Measurements from ENCODE around the gene KTN1. TPM values are rescaled to one million over a fixed set of nuclear protein-coding genes. Genes with fewer than 3 reads are reported as not detected.

The KTN1 gene
- total RNA-seq, 1 donor from 2014 or later = 138 TPM

DNA sequence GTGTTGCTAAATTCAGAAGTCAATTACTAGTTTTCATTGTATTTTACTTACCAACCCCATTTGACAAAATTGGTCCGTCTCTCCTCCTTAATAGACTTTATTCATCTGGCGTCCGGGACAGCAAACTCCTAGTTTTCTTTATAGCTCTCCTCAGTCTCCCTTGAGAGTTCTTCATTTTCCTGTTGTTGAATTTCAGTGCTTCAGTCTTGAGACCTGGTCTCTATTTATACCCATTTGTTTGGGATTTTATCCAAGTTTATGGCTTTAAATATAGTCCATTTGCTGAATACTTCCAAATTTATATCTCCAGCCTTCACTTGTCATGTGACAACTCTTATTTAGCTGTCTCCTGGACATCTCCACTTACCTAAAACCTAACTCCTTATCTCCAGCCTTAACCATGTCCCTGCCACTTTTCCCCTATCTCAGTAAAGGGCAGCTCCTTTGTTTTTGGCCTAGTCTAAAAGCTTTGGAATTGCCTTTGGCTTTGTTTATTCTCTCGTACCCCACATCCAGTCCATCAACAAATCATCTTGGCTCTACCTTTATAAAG lies 23.5 kb downstream of the KTN1 start:
- Mint-ChIP-seq H3K27me3 (ENCODE audit: unreplicated experiment) (no peaks in the 10 kb centered on the region), H3K9me3 (ENCODE audit: unreplicated experiment) (peaks cover 7% of the 10 kb centered on the region), H3K4me3 (ENCODE audit: unreplicated experiment) (no peak overlapping the region), H3K36me3 (ENCODE audit: unreplicated experiment) (peaks cover 12% of the 10 kb centered on the region), H3K27ac (ENCODE audit: unreplicated experiment) (no peak overlapping the region), H3K4me1 (ENCODE audit: unreplicated experiment) (peaks cover 36% of the 10 kb centered on the region)
- TF ChIP-seq, protein P1, sequence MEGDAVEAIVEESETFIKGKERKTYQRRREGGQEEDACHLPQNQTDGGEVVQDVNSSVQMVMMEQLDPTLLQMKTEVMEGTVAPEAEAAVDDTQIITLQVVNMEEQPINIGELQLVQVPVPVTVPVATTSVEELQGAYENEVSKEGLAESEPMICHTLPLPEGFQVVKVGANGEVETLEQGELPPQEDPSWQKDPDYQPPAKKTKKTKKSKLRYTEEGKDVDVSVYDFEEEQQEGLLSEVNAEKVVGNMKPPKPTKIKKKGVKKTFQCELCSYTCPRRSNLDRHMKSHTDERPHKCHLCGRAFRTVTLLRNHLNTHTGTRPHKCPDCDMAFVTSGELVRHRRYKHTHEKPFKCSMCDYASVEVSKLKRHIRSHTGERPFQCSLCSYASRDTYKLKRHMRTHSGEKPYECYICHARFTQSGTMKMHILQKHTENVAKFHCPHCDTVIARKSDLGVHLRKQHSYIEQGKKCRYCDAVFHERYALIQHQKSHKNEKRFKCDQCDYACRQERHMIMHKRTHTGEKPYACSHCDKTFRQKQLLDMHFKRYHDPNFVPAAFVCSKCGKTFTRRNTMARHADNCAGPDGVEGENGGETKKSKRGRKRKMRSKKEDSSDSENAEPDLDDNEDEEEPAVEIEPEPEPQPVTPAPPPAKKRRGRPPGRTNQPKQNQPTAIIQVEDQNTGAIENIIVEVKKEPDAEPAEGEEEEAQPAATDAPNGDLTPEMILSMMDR (IDR thresholded peaks at IDR 0.05) = no peak
- no peak for DNase-seq (ENCODE audit: extremely low spot score, unreplicated experiment)

DNA sequence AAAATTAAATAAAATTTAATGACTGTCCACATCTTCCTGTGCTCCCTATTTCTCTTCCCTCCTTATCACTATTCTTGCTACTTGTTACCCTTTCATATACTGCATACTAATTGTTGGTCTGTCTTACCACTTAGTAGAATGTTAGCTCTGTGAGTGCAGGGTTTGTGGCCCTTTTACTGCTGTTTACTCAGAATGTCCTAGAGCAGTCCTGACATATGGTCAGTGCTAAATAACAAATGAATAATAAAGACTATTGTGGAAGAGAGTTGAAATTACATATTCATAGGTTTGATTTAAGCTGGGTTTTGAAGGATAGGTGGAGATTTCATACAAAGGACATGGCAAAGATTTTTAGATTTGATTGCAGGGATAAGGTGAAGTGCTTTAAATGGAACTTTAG lies 24.5 kb downstream of the KTN1 start:
- no peaks in the 10 kb centered on the region for H3K27me3 Mint-ChIP-seq (ENCODE audit: unreplicated experiment)
- H3K27ac Mint-ChIP-seq (ENCODE audit: unreplicated experiment) = no peak overlapping the region
- no peak for DNase-seq (ENCODE audit: extremely low spot score, unreplicated experiment)
- TF ChIP-seq, protein P1 (IDR thresholded peaks at IDR 0.05) = no peak
- peaks cover 5% of the 10 kb centered on the region for H3K36me3 Mint-ChIP-seq (ENCODE audit: unreplicated experiment)
- no peaks in the 10 kb centered on the region for H3K9me3 Mint-ChIP-seq (ENCODE audit: unreplicated experiment)
- H3K4me3 Mint-ChIP-seq (ENCODE audit: unreplicated experiment) = no peak overlapping the region
- H3K4me1 Mint-ChIP-seq (ENCODE audit: unreplicated experiment) = peaks cover 35% of the 10 kb centered on the region

DNA sequence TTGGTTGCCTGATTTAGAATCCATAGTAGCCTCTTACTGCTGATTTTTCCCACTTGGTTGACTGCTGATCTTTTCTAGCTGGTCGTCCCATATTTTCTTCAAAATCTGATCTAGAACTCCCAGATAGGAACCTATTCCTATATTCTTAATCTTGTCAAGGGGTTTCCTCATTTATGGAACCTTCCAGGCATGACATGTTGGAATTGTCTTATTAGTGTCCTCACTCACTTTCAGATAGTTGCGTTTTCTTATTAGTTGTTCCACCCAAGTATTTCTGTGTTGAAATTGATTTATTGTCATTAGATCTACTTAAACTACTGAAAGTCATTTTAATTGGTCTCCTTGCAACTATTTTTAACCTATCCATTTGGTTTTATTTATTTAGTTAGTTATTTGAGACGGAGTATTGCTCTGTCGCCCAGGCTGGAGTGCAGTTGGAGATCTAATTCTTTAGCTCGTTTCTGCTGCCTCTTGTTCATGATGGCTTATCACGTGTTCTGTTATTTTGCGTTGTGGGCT lies 25.0 kb downstream of the KTN1 start:
- TF ChIP-seq, protein P1 (IDR thresholded peaks at IDR 0.05) = no peak
- Mint-ChIP-seq H3K27me3 (ENCODE audit: unreplicated experiment) (no peaks in the 10 kb centered on the region), H3K27ac (ENCODE audit: unreplicated experiment) (no peak overlapping the region), H3K9me3 (ENCODE audit: unreplicated experiment) (no peaks in the 10 kb centered on the region), H3K4me1 (ENCODE audit: unreplicated experiment) (peaks cover 37% of the 10 kb centered on the region), H3K36me3 (ENCODE audit: unreplicated experiment) (peaks cover 5% of the 10 kb centered on the region), H3K4me3 (ENCODE audit: unreplicated experiment) (no peak overlapping the region)
- DNase-seq (ENCODE audit: extremely low spot score, unreplicated experiment) = no peak

GRCh38 chr14:55605793-55606192 lies 25.8 kb downstream of the KTN1 start:
- no peaks in the 10 kb centered on the region for H3K9me3 Mint-ChIP-seq (ENCODE audit: unreplicated experiment)
- TF ChIP-seq, protein P1 (IDR thresholded peaks at IDR 0.05) = no peak
- no peak overlapping the region for H3K27ac Mint-ChIP-seq (ENCODE audit: unreplicated experiment)
- peaks cover 35% of the 10 kb centered on the region for H3K4me1 Mint-ChIP-seq (ENCODE audit: unreplicated experiment)
- H3K36me3 Mint-ChIP-seq (ENCODE audit: unreplicated experiment) = peaks cover 5% of the 10 kb centered on the region
- no peak for DNase-seq (ENCODE audit: extremely low spot score, unreplicated experiment)
- H3K4me3 Mint-ChIP-seq (ENCODE audit: unreplicated experiment) = no peak overlapping the region
- no peaks in the 10 kb centered on the region for H3K27me3 Mint-ChIP-seq (ENCODE audit: unreplicated experiment)

DNA sequence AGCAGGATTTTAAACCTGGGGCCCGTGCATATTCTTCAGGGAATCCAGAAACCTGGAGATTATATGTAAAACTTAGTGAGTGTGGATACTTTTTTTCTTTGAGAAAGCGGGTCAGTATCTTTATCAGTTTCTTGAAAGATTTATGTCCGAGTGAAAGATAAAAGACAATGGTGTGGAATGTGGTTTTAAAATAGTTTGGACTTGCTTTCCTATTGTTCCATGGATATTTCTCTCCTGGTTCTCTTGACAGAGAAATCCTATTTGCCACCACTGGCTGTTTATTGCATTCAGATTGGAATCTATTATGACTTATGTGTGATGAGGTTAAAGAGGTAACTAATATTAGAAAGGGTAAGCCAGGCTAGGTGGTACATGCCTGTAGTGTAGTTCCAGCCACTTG lies 27.4 kb downstream of the KTN1 start:
- no peak overlapping the region for H3K27ac Mint-ChIP-seq (ENCODE audit: unreplicated experiment)
- no peaks in the 10 kb centered on the region for H3K9me3 Mint-ChIP-seq (ENCODE audit: unreplicated experiment)
- H3K4me3 Mint-ChIP-seq (ENCODE audit: unreplicated experiment) = no peak overlapping the region
- peaks cover 26% of the 10 kb centered on the region for H3K4me1 Mint-ChIP-seq (ENCODE audit: unreplicated experiment)
- TF ChIP-seq, protein P1 (IDR thresholded peaks at IDR 0.05) = no peak
- H3K36me3 Mint-ChIP-seq (ENCODE audit: unreplicated experiment) = peaks cover 7% of the 10 kb centered on the region
- no peak for DNase-seq (ENCODE audit: extremely low spot score, unreplicated experiment)
- H3K27me3 Mint-ChIP-seq (ENCODE audit: unreplicated experiment) = no peaks in the 10 kb centered on the region
